Aorta (tissue), 5 donors: ENCODE results near the gene CHD3. TPM values are rescaled to one million over a fixed set of nuclear protein-coding genes. Genes with fewer than 3 reads are reported as not detected.
A peak's percentile ranks its signal among the peaks of the same experiment; 100 is the strongest.

Source experiments
- ATAC-seq: fragments of 200-7000 bp; cut with Tn5 transposase; one replicate; pipeline ENCODE4 v1.9.1; 2022; ENCODE audit warnings: moderate library complexity; ENCODE audit not compliant: low FRiP score
- DNase-seq, 2 donors: peaks; one replicate each; pipeline ENCODE4 v3.0.0-alpha.2; 2020
- H3K27ac ChIP-seq, 2 donors: one replicate each; pipeline ENCODE4 v1.5.1; 2013; ENCODE audit warnings: low read length in 2 of 2, mild to moderate bottlenecking in 2 of 2, moderate library complexity in 2 of 2, control low read depth in 1 of 2, inconsistent platforms in 1 of 2, low read depth in 1 of 2
- H3K27me3 ChIP-seq, 2 donors: one replicate each; pipeline ENCODE4 v1.6.1; 2013; ENCODE audit warnings: control low read depth in 1 of 2, low read length in 1 of 2, mild to moderate bottlenecking in 1 of 2, moderate library complexity in 1 of 2; ENCODE audit not compliant: insufficient read depth in 2 of 2, control insufficient read depth in 1 of 2
- H3K36me3 ChIP-seq, 2 donors: one replicate each; pipeline ENCODE4 v1.6.1; 2013; ENCODE audit warnings: control low read depth in 1 of 2, low read length in 1 of 2, mild to moderate bottlenecking in 1 of 2; ENCODE audit not compliant: insufficient read depth in 2 of 2, control insufficient read depth in 1 of 2
- H3K4me1 ChIP-seq, 2 donors: one replicate each; pipeline ENCODE4 v1.6.1; 2013; ENCODE audit warnings: low read length in 2 of 2, control low read depth in 1 of 2, mild to moderate bottlenecking in 1 of 2, moderate library complexity in 1 of 2; ENCODE audit not compliant: insufficient read depth in 2 of 2, control insufficient read depth in 1 of 2
- H3K4me3 ChIP-seq, 2 donors: one replicate each; pipeline ENCODE4 v1.5.1; 2013; ENCODE audit warnings: low read length in 2 of 2, control low read depth in 1 of 2, mild to moderate bottlenecking in 1 of 2
- H3K9me3 ChIP-seq: one replicate; pipeline ENCODE4 v1.6.1; 2013; ENCODE audit warnings: mild to moderate bottlenecking, low read length; ENCODE audit not compliant: control insufficient read depth
- WGBS, 2 donors: extraction: QIAGEN DNeasy Blood & Tissue Kit; methylation state at CpG; one replicate each; pipeline ENCODE4 v1.1.7; 2013; 5-methylcytosine and 5-hydroxymethylcytosine counted together
- intact Hi-C, 2 donors: fragments of 100-400 bp; cut with DNase I; formaldehyde crosslinking; loops; one replicate each; pipeline versions ENCODE4 v1.14.2 to v1.15.0; 2022
- polyA plus RNA-seq, 2 donors: library from polyadenylated mRNA; stranded (reverse); fragments of 200-250 nt; gene quantifications; one replicate each; pipeline ENCODE4 v1.2.3, GENCODE V29; 2013
- total RNA-seq, 2 donors: library from RNA; stranded (reverse); fragmentation: NEBNext Ultra II Directional; extraction: Animal tissue kit (Norgen Biotek cat#: 25700); gene quantifications; one replicate each; pipeline ENCODE4 v1.2.1, GENCODE V29; 2021
- donor health status: healthy with polysubstance abuse.
- donor health status: Bipolar disorder and iron deficiency.
- donor health status: DM: no; HTN: no; CAD: no.
- donor health status: DM: no; HTN: no; CAD: no.
- donor health status: DM: yes; HTN: yes; CAD: no.

The CHD3 gene
- total and polyA plus RNA-seq, 4 donors: 73.1 to 125 (median 104) TPM

- Histone ChIP-seq H3K4me1 (no peaks in the 10 kb centered on the region), H3K4me3 (no peak overlapping the region), H3K36me3 (peaks cover 0 to 2% of the 10 kb centered on the region in 2 donors), H3K27ac (no peak overlapping the region), H3K27me3 (no peaks in the 10 kb centered on the region), H3K9me3 (no peaks in the 10 kb centered on the region)
- ATAC-seq (no peak), DNase-seq (no peak)
- intact Hi-C loops: no loop called here
- WGBS, 2 donors: 90 to 92% methylated on average over 21 of the region's 21 CpGs
Measured at GRCh38 chr17:7848739-7849129, 39.9 kb upstream of the CHD3 start.

- Histone ChIP-seq H3K27me3 (no peaks in the 10 kb centered on the region), H3K4me3 (no peak overlapping the region), H3K36me3 (peaks cover 0 to 2% of the 10 kb centered on the region in 2 donors), H3K4me1 (no peaks in the 10 kb centered on the region), H3K27ac (no peak overlapping the region), H3K9me3 (no peaks in the 10 kb centered on the region)
- ATAC-seq: no peak
- no peak for DNase-seq
- intact Hi-C loops: no loop called here
- WGBS, 2 donors: 86 to 88% methylated on average over 35 of the region's 35 CpGs
Measured at GRCh38 chr17:7849130-7849750, 39.3 kb upstream of the CHD3 start.

- Histone ChIP-seq H3K9me3 (no peaks in the 10 kb centered on the region), H3K27me3 (no peaks in the 10 kb centered on the region), H3K4me3 (no peak overlapping the region), H3K27ac (no peak overlapping the region), H3K4me1 (no peaks in the 10 kb centered on the region), H3K36me3 (peaks cover 0 to 2% of the 10 kb centered on the region in 2 donors)
- DNase-seq: no peak
- intact Hi-C loops: loop anchor here (5.0 to 10.0 kb wide), 2 partner anchors 105 to 108 kb away; no protein-coding TSS in a partner anchor
- WGBS, 2 donors: 84 to 85% methylated on average over 12 of the region's 12 CpGs
- no peak for ATAC-seq
Measured at GRCh38 chr17:7849751-7850504, 38.7 kb upstream of the CHD3 start.

GRCh38 chr17:7850701-7851437 is 37.7 kb upstream of the CHD3 start:
- H3K9me3 ChIP-seq: no peaks in the 10 kb centered on the region
- WGBS, 2 donors: 86% methylated on average over 17 of the region's 17 CpGs
- no peaks in the 10 kb centered on the region for H3K4me1 ChIP-seq
- no peaks in the 10 kb centered on the region for H3K27me3 ChIP-seq
- no peak overlapping the region for H3K27ac ChIP-seq
- peaks cover 0 to 2% of the 10 kb centered on the region in 2 donors for H3K36me3 ChIP-seq
- DNase-seq: no peak
- H3K4me3 ChIP-seq: no peak overlapping the region
- intact Hi-C loops: loop anchor here (1.0 to 10.0 kb wide), 3 partner anchors 29 to 109 kb away; no protein-coding TSS in a partner anchor
- no peak for ATAC-seq

GRCh38 chr17:7851438-7852261 is 36.9 kb upstream of the CHD3 start:
- intact Hi-C loops: loop anchor here (1.0 to 10.0 kb wide), 3 partner anchors 29 to 109 kb away; no protein-coding TSS in a partner anchor
- Histone ChIP-seq H3K27ac (no peak overlapping the region), H3K4me3 (no peak overlapping the region)

GRCh38 chr17:7852262-7852670 is 36.3 kb upstream of the CHD3 start:
- H3K4me3 ChIP-seq: no peak overlapping the region
- intact Hi-C loops: loop anchor here (5.0 to 10.0 kb wide), 2 partner anchors 107 to 110 kb away; no protein-coding TSS in a partner anchor

More at GRCh38 chr17:7851438-7852261, 36.9 kb upstream of the CHD3 start:
- 14 to 16% methylated on average over 60 of the region's 60 CpGs for WGBS, 2 donors
- peak; percentile 94 to 97 for DNase-seq
- no peaks in the 10 kb centered on the region for H3K4me1 ChIP-seq
- ATAC-seq: peak; percentile 89
- H3K27me3 ChIP-seq: no peaks in the 10 kb centered on the region
- H3K36me3 ChIP-seq: peaks cover 0 to 2% of the 10 kb centered on the region in 2 donors
- H3K9me3 ChIP-seq: no peaks in the 10 kb centered on the region

GRCh38 chr17:7852919-7853690 is 35.5 kb upstream of the CHD3 start:
- H3K4me1 ChIP-seq: no peaks in the 10 kb centered on the region
- H3K4me3 ChIP-seq: no peak overlapping the region
- H3K36me3 ChIP-seq: no peaks in the 10 kb centered on the region
- 83 to 85% methylated on average over 43 to 51 of the region's 51 CpGs for WGBS, 2 donors
- H3K27me3 ChIP-seq: no peaks in the 10 kb centered on the region
- intact Hi-C loops: loop anchor here (5.0 to 10.0 kb wide), 2 partner anchors 108 to 111 kb away; no protein-coding TSS in a partner anchor
- no peak overlapping the region for H3K27ac ChIP-seq
- DNase-seq: peak; percentile 49 to 78
- no peak for ATAC-seq
- no peaks in the 10 kb centered on the region for H3K9me3 ChIP-seq

More at GRCh38 chr17:7852262-7852670, 36.3 kb upstream of the CHD3 start:
- Histone ChIP-seq H3K9me3 (no peaks in the 10 kb centered on the region), H3K4me1 (no peaks in the 10 kb centered on the region), H3K27ac (no peak overlapping the region), H3K36me3 (no peaks in the 10 kb centered on the region), H3K27me3 (no peaks in the 10 kb centered on the region)
- DNase-seq (peak in 1 of 2 donors; percentile 55), ATAC-seq (no peak)
- WGBS, 2 donors: 71 to 77% methylated on average over 20 of the region's 20 CpGs
